GM12892 (cell line): ENCODE data around the gene DRC1.

Source experiments
- POLR2A ChIP-seq: IDR thresholded peaks from 2 replicates; pipeline ENCODE4 v1.6.1; 2011; ENCODE audit warnings: low read depth, low read length, control low read depth
- POLR2AphosphoS5 ChIP-seq: IDR thresholded peaks from 2 replicates; pipeline ENCODE4 v1.6.1; 2011; ENCODE audit warnings: low read depth, low read length, control low read depth

GRCh38 chr2:26449278-26450030, 47.7 kb downstream of the DRC1 start:
- TF ChIP-seq POLR2AphosphoS5, result no peak
- TF ChIP-seq POLR2A, result no peak
